ENCODE results near the gene GNL1. TPM values are rescaled to one million over a fixed set of nuclear protein-coding genes. Genes with fewer than 3 reads are reported as not detected.

GNL1 gene
- total and polyA plus RNA-seq, 4 donors: 10.1 to 18.2 (median 13.2) TPM

DNA sequence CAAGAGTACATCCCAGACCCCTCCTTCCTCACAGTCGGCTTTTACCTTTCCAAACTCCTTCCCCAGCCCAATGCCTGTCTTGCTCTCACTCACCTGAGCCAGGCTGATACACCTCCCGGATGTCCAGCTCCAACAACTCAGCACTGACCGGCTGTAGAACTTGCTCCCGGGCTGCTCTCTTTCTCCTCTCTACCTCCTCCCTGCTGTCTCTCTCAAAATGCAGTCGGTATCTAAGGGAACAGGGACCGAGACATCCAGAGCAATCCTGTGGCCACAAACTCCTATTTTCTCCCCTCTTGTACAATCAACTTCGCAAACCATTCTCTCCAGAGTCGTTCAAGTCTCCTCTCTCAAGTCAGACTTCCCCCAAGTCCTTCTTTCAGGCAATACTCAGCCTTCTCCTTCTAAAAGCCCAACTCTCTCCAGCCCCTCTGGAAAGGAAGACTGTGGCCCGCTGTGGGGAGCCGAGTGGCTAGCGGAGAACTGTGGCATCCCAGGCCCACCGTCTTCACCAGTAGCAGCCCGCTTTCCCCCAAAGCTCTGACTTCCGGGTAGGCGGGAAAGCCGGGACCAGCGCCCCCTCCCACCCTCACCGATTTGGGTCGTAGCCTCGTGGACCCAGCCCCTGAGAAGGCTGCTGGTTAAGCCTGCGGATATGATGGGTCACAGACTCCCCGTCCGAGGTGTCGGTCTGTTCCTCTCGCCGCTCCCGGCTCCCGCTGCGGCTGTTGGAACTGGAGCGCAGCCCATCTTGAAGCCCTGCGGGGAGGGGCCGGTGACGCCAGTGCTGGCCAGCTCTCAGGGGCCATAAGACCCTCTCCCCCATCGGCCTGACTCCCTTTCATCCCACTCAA is 1.1 kb downstream of the GNL1 start (continued):
- TF ChIP-seq, protein P1, sequence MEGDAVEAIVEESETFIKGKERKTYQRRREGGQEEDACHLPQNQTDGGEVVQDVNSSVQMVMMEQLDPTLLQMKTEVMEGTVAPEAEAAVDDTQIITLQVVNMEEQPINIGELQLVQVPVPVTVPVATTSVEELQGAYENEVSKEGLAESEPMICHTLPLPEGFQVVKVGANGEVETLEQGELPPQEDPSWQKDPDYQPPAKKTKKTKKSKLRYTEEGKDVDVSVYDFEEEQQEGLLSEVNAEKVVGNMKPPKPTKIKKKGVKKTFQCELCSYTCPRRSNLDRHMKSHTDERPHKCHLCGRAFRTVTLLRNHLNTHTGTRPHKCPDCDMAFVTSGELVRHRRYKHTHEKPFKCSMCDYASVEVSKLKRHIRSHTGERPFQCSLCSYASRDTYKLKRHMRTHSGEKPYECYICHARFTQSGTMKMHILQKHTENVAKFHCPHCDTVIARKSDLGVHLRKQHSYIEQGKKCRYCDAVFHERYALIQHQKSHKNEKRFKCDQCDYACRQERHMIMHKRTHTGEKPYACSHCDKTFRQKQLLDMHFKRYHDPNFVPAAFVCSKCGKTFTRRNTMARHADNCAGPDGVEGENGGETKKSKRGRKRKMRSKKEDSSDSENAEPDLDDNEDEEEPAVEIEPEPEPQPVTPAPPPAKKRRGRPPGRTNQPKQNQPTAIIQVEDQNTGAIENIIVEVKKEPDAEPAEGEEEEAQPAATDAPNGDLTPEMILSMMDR (IDR thresholded peaks at IDR 0.05; ENCODE audit: low read depth, low read length, missing input control): no peak

DNA sequence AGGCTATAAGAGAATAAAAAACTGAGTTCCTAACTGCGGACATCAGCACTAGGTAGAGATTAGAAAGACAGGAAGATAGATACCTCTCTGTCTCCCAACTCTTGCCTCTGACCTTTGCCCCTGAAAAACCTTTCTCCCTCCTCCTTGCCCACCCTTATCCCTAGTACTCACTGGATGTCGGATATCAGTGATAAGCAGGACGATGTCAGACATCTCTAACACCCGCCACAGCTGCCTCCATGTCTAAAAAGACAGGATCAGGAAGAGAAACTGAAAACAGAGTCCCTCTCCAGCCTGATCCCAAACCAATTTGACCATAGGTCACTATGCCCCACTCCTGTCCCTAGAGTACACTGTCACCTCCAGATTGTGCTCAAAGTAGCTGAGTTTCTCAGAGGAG is 1.9 kb downstream of the GNL1 start:
- DNase-seq (ENCODE audit: low spot score): no peak
- Histone ChIP-seq H3K9ac (ENCODE audit: low read depth in 1 of 2, low read length in 2 of 2) (no peak overlapping the region), H3K36me3 (ENCODE audit: control insufficient read depth in 4 of 4, insufficient read depth in 3 of 4, low read depth in 1 of 4, low read length in 3 of 4) (peaks cover 0 to 29% (median 12%) of the 10 kb centered on the region in 4 donors), H3K4me1 (ENCODE audit: control insufficient read depth in 4 of 4, insufficient read depth in 4 of 4, low read length in 3 of 4) (peaks cover 4 to 27% (median 17%) of the 10 kb centered on the region in 4 donors), H3K27me3 (ENCODE audit: control insufficient read depth in 4 of 4, insufficient read depth in 4 of 4, low read length in 3 of 4) (no peaks in the 10 kb centered on the region), H3K9me3 (ENCODE audit: control insufficient read depth in 4 of 4, low read length in 3 of 4) (no peaks in the 10 kb centered on the region), H3K27ac (ENCODE audit: low read depth in 1 of 2, low read length in 2 of 2) (no peak overlapping the region), H3K4me3 (ENCODE audit: low read depth in 1 of 3, low read length in 3 of 3) (no peak overlapping the region)
- TF ChIP-seq RXRA (IDR thresholded peaks at IDR 0.05): no peak
- TF ChIP-seq HNF4G (IDR thresholded peaks at IDR 0.05): no peak
- TF ChIP-seq ATF3 (IDR thresholded peaks at IDR 0.05): no peak
- WGBS: 91% methylated on average over 4 of the region's 4 CpGs

DNA sequence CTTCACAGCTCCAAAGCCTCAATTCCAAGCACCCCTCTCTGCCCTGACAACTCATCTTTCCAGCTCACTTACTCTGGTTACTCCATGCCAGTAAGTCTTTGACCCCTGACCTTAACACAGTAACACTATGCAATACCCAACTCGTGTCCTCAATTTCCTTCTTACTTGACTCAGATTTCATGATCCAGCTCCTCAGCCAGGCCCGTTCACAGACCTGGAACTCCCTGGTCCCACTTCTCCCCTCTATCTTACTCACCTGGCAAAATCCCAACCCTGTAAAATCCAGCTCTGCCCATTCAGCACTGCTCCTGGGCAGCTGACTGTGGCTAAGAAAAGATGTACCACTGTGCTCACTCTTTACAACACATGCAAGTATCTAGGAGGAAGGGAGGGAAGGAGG is 7.9 kb downstream of the GNL1 start:
- Histone ChIP-seq H3K9me3 (ENCODE audit: control insufficient read depth in 4 of 4, low read length in 3 of 4) (no peaks in the 10 kb centered on the region), H3K4me3 (ENCODE audit: low read depth in 1 of 3, low read length in 3 of 3) (no peak overlapping the region), H3K27me3 (ENCODE audit: control insufficient read depth in 4 of 4, insufficient read depth in 4 of 4, low read length in 3 of 4) (no peaks in the 10 kb centered on the region), H3K9ac (ENCODE audit: low read depth in 1 of 2, low read length in 2 of 2) (no peak overlapping the region), H3K4me1 (ENCODE audit: control insufficient read depth in 4 of 4, insufficient read depth in 4 of 4, low read length in 3 of 4) (no peaks in the 10 kb centered on the region), H3K27ac (ENCODE audit: low read depth in 1 of 2, low read length in 2 of 2) (no peak overlapping the region), H3K36me3 (ENCODE audit: control insufficient read depth in 4 of 4, insufficient read depth in 3 of 4, low read depth in 1 of 4, low read length in 3 of 4) (peaks cover 8 to 51% (median 26%) of the 10 kb centered on the region in 4 donors)
- TF ChIP-seq EGR1 (IDR thresholded peaks at IDR 0.05; ENCODE audit: low read depth in 2 of 2): no peak
- no peak for TF ChIP-seq RXRA (IDR thresholded peaks at IDR 0.05)
- TF ChIP-seq, protein P1 (IDR thresholded peaks at IDR 0.05; ENCODE audit: low read depth, low read length, missing input control): no peak
- 61% methylated on average over 2 of the region's 2 CpGs for WGBS
- DNase-seq (ENCODE audit: low spot score): no peak

DNA sequence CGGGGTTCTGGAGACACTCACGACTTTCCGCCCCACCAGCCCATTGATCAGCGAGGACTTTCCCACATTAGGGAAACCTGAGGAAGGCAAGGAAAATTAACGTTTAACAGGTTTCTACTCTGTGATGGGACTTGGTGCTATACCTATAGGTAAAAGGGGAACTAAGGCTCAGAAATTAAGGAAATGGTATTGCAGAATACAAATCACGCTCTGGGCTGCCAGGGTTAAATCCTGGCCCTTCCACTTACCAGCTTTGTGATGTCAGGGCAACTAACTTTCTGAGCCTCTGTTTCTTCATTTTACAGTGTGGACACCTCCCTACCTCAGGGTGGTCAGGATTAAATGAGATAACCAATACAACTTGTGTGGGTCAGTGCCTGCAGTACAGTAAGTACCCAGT is 8.8 kb downstream of the GNL1 start:
- no peak for DNase-seq (ENCODE audit: low spot score)
- no peaks in the 10 kb centered on the region for H3K4me1 ChIP-seq (ENCODE audit: control insufficient read depth in 4 of 4, insufficient read depth in 4 of 4, low read length in 3 of 4)
- no peaks in the 10 kb centered on the region for H3K9me3 ChIP-seq (ENCODE audit: control insufficient read depth in 4 of 4, low read length in 3 of 4)
- WGBS: 92% methylated on average over 6 of the region's 6 CpGs
- peaks cover 8 to 45% (median 23%) of the 10 kb centered on the region in 4 donors for H3K36me3 ChIP-seq (ENCODE audit: control insufficient read depth in 4 of 4, insufficient read depth in 3 of 4, low read depth in 1 of 4, low read length in 3 of 4)
- no peaks in the 10 kb centered on the region for H3K27me3 ChIP-seq (ENCODE audit: control insufficient read depth in 4 of 4, insufficient read depth in 4 of 4, low read length in 3 of 4)
- H3K4me3 ChIP-seq (ENCODE audit: low read depth in 1 of 3, low read length in 3 of 3): no peak overlapping the region
- H3K27ac ChIP-seq (ENCODE audit: low read depth in 1 of 2, low read length in 2 of 2): no peak overlapping the region
- no peak for TF ChIP-seq REST (IDR thresholded peaks at IDR 0.05)
- no peak for TF ChIP-seq FOXA2 (IDR thresholded peaks at IDR 0.05)
- TF ChIP-seq TAF1 (conservative IDR thresholded peaks at IDR 0.05): no peak
- no peak for TF ChIP-seq ATF3 (IDR thresholded peaks at IDR 0.05)
- TF ChIP-seq JUND (IDR thresholded peaks at IDR 0.05): no peak
- no peak for TF ChIP-seq HNF4G (IDR thresholded peaks at IDR 0.05)
- TF ChIP-seq SP1 (IDR thresholded peaks at IDR 0.05): no peak
- TF ChIP-seq, protein P2, sequence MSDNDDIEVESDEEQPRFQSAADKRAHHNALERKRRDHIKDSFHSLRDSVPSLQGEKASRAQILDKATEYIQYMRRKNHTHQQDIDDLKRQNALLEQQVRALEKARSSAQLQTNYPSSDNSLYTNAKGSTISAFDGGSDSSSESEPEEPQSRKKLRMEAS (IDR thresholded peaks at IDR 0.05): no peak
- TF ChIP-seq EGR1 (IDR thresholded peaks at IDR 0.05; ENCODE audit: low read depth in 2 of 2): no peak
- no peak overlapping the region for H3K9ac ChIP-seq (ENCODE audit: low read depth in 1 of 2, low read length in 2 of 2)
